ENCODE data around the gene MGARP. TPM values are rescaled to one million over a fixed set of nuclear protein-coding genes. Genes with fewer than 3 reads are reported as not detected.
A peak's percentile ranks its signal among the peaks of the same experiment; 100 is the strongest.
"Not testable (repeated sequence)": the region's sequence is repeated elsewhere in the genome, so short reads cannot be mapped to it uniquely, and the experiment has no call there.

The MGARP gene
- total RNA-seq = 0.45 and 0.65 TPM in 2 replicates
- long read RNA-seq = 0 reads

DNA sequence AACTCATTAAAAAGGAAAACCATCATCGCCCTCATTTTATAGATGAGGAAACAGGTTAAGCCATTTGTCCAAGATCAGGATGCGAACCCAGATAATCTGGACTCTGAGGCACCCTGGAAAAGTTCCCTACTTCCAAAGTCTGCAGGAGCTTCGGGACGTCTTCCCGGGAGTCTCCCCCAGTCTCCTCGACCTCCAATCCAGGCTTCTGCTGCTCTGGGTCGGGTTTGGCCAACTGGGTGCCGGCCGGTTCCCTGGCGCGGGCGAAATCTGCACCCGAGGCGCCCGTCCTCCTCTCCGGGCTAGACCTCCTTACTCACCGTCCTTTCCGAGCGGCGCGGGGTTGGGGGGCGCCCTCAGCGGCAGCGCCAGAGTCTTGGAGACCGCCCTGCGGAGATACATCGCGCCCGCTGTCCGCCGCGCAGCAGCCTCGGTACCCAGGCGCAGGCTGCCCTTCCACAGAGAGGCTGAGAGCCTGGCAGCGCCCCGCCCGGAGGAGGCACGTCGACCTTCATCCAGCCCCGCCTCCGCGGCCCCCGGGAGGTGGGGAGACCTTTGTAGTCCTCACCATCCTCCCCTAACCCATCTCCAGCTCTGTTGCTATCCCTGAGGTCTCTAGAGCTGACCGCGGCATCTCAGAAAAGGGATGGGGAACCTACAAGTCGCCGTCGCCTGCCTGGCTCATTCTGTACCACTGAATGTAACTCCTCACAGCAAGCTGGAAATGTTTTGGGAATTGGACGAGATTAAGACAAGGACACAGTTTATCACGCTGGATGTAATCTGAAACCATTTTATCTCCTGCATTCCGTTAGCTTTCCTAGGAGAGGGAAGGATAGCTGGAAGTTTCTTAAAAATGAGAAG, at the start of gene MGARP:
Gene MGARP (minus strand): TSS at position 466 of the 861 bp plus-strand sequence. CDS start 67 bp downstream, at position 399.
- Mint-ChIP-seq H3K27ac (ENCODE audit: unreplicated experiment) (no peak within 1 kb of the TSS), H3K4me3 (peak within 1 kb of the TSS; percentile 88), H3K4me1 (peaks cover 14% of the 10 kb centered on the region), H3K27me3 (ENCODE audit: low read depth) (peaks cover 63% of the 10 kb centered on the region), H3K9me3 (peaks cover 4% of the 10 kb centered on the region), H3K36me3 (ENCODE audit: low read depth) (no peaks in the 10 kb centered on the region)
- DNase-seq (ENCODE audit: low read depth, low spot score) = peak; percentile 26
- no peak for TF ChIP-seq CTCF (conservative IDR thresholded peaks at IDR 0.05)

DNA sequence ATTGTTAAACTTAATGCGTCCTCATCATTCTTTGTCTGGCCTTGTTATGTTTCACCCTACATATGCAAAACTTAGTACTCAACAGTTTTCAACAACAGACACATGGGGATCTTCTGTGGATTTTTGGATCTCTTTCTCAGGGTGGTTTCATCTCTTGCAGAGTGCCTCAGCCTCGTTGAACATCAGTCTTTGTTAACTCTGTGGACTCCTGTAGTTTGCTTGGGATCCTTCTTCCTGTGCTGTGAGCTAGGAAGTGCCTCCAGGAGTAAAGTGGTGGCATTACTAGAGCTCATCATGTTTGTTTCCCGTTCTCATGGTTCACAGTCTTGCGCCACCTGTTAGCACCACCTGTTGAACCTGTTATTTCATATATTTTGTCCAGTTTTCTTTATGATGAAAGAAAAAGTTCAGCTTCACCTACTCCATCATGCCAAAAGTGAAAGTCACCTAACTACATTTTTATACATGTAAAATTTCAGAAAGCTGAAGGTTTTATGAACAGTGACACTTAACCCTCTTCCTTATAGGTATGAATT, 49.7 kb upstream of the MGARP start:
- Mint-ChIP-seq H3K4me3 (no peak overlapping the region), H3K4me1 (peaks cover 6% of the 10 kb centered on the region), H3K27ac (ENCODE audit: unreplicated experiment) (no peak overlapping the region), H3K9me3 (no peaks in the 10 kb centered on the region), H3K27me3 (ENCODE audit: low read depth) (no peaks in the 10 kb centered on the region), H3K36me3 (ENCODE audit: low read depth) (peaks cover 15% of the 10 kb centered on the region)
- no peak for TF ChIP-seq CTCF (conservative IDR thresholded peaks at IDR 0.05)
- DNase-seq (ENCODE audit: low read depth, low spot score) = no peak

GRCh38 chr4:139324620-139325019, 44.6 kb upstream of the MGARP start:
- Mint-ChIP-seq H3K36me3 (ENCODE audit: low read depth) (peaks cover 19% of the 10 kb centered on the region), H3K9me3 (no peaks in the 10 kb centered on the region), H3K27me3 (ENCODE audit: low read depth) (no peaks in the 10 kb centered on the region), H3K27ac (ENCODE audit: unreplicated experiment) (no peak overlapping the region), H3K4me3 (no peak overlapping the region), H3K4me1 (peaks cover 10% of the 10 kb centered on the region)
- no peak for DNase-seq (ENCODE audit: low read depth, low spot score)
- no peak for TF ChIP-seq CTCF (conservative IDR thresholded peaks at IDR 0.05)

DNA sequence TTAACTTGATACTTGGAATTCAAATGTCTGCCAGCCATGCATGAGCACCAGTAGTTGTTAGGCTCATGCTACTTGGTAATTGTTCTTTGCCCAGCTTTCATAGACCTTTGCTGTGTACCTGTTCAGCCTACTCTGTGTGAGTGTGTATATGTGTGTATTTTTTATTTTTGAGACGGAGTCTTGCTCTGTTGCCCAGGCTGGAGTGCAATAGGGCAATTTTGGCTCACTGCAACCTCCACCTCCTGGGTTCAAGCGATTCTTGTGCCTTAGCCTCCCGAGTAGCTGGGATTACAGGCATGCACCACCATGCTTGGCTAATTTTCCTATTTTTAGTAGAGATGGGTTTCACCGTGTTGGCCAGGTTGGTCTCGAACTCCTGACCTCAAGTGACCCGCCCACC, 42.5 kb upstream of the MGARP start:
- H3K27ac Mint-ChIP-seq (ENCODE audit: unreplicated experiment); DNase-seq (ENCODE audit: low read depth, low spot score); H3K36me3 Mint-ChIP-seq (ENCODE audit: low read depth); H3K27me3 Mint-ChIP-seq (ENCODE audit: low read depth); H3K9me3 Mint-ChIP-seq; H3K4me1 Mint-ChIP-seq; H3K4me3 Mint-ChIP-seq: not testable (repeated sequence)

DNA sequence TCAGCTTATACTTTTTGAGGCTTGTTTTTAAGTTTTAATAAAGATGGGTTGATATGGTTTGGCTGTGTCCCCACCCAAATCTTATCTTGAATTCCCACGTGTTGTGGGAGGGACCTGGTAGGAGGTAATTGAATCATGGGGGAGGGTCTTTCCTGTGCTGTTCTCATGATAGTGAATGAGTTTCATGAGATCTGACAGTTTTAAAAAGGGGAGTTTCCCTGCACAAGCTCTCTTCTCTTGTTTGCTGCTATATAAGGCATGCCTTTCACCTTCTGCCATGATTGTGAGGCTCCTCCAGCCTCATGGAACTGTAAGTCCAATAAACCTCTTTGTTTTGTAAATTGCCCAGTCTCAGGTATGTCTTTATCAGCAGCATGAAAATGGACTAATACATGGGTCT, 42.0 kb upstream of the MGARP start:
- not testable (repeated sequence) for H3K27ac Mint-ChIP-seq (ENCODE audit: unreplicated experiment); H3K4me1 Mint-ChIP-seq; DNase-seq (ENCODE audit: low read depth, low spot score); H3K27me3 Mint-ChIP-seq (ENCODE audit: low read depth); H3K4me3 Mint-ChIP-seq; H3K9me3 Mint-ChIP-seq
- H3K36me3 Mint-ChIP-seq (ENCODE audit: low read depth) = peaks cover 11% of the 10 kb centered on the region

DNA sequence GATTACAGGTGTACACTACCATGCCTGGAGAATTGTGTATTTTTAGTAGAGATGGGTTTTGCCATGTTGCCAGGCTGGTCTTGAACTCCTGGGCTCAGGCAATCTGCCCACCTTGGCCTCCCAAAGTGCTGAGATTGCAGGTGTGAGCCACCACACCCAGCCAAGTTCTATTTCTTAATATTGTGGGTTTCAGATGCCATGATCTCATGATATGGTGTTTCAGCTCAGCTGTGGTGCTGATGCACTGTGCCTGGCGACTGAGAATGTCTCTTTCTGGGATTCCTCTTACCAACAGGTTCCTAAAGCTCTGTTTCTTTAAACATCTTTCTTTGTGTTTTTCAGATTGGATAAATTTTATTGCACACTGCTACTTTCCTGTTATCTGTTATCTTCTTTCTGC, 39.5 kb upstream of the MGARP start:
- H3K27me3 Mint-ChIP-seq (ENCODE audit: low read depth) = no peaks in the 10 kb centered on the region
- H3K4me1 Mint-ChIP-seq = peaks cover 11% of the 10 kb centered on the region
- no peak overlapping the region for H3K4me3 Mint-ChIP-seq
- H3K9me3 Mint-ChIP-seq = peaks cover 3% of the 10 kb centered on the region
- DNase-seq (ENCODE audit: low read depth, low spot score) = no peak
- no peak for TF ChIP-seq CTCF (conservative IDR thresholded peaks at IDR 0.05)
- no peak overlapping the region for H3K27ac Mint-ChIP-seq (ENCODE audit: unreplicated experiment)
- peaks cover 23% of the 10 kb centered on the region for H3K36me3 Mint-ChIP-seq (ENCODE audit: low read depth)

Measured in neural crest cell (in vitro differentiated cells).